Ureter (tissue), 1 donor: ENCODE data around the gene TSPAN7. TPM values are rescaled to one million over a fixed set of nuclear protein-coding genes. Genes with fewer than 3 reads are reported as not detected.
A peak's percentile ranks its signal among the peaks of the same experiment; 100 is the strongest.

Experiments
- DNase-seq: peaks from one replicate; pipeline ENCODE4 v3.0.0-alpha.2; 2020; ENCODE audit warnings: low spot score
- total RNA-seq: library from RNA; stranded (reverse); gene quantifications from one replicate; pipeline ENCODE4 v1.2.4, GENCODE V29; 2023
- donor health status: DM: yes; HTN: yes; CAD: no.

Gene TSPAN7
- total RNA-seq = 47.0 TPM

DNA sequence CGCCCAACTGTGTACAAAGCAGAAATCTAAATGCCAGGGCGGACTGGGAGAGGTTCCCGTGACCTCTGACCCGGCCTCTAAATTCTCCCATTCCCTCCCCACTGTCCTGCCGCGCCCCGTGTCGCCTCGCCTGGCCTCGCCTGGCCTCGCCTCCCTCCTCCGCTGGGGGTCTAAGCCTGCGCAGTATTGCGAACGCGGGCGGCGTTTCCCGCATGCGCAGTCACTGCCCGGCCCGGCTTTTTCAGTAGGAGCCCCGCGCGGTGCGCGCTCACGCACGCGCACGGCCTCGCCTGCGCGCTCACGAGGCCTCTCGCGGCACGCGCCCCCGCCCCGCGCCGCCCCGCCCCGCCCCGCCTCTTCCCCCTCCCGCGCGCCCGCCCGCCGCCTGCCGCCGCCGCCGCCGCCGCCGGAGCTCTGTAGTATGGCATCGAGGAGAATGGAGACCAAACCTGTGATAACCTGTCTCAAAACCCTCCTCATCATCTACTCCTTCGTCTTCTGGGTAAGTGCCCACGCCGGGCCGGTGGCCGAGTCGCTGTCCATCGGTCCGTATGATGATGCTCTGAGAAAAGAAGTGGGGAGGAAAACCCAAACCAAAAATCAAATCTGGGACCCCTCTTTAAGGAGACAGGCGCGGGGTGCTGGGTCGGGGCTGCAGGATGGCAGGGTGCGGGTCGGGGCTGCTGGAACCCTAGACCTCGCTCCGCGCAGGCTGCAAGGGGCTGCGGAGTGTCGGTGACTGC is at the start of gene TSPAN7:
Gene TSPAN7, plus strand, starts transcription at position 417 of the 743 bp plus-strand sequence. Its CDS starts 5 bp downstream, at position 422.
- peak; percentile 77 for DNase-seq

DNA sequence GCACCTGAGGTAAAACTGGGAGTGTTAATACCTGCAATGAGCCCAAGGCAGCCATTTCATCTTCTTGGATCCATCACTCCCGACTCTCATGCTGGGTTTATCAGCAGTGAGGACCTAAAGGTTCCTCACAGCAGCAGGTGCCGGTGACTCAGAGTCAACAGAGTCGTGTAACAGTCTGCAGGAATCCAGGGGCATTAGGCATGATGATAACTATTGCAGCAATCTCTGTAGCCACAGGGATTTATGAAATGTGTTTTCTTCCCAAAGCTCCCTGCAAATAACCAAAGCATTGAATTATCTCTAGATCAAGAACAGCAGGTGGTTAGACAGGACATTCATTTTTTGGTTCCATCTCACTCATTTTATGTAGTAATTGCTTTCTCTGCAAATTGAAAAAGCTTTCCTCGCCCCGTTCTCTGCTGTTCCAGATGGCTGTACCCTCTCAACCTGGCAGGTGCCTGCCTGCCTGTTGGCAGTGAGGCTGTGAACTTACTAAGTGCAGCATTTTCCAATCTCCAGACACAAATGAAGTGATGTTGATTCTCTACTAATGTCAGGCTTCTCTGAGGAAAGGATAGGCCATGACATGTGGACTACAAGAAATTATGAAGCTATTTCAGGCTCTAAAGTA is 48.1 kb upstream of the TSPAN7 start:
- DNase-seq = no peak

GRCh38 chrX:38514016-38514854 is 47.1 kb upstream of the TSPAN7 start:
- no peak for DNase-seq

DNA sequence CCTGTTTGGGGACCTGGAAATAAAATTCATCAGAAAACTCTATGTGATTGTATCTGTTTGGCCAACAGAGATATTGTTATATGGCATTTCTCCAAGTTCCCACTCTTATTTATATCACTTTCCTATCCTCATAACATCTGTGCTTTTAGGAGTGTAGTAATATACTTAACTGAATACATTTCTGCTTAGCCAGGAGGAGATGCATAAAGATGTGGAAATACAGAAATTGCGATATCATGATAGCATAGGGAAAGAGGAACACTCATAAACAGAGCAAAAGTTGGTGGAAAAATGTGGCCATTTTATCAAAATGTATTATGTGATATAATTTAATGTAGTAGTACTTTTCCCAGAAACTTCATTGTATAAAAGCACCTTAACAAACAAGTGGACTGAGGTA is 46.1 kb upstream of the TSPAN7 start:
- no peak for DNase-seq

GRCh38 chrX:38516196-38516774 is 45.1 kb upstream of the TSPAN7 start:
- DNase-seq = no peak

DNA sequence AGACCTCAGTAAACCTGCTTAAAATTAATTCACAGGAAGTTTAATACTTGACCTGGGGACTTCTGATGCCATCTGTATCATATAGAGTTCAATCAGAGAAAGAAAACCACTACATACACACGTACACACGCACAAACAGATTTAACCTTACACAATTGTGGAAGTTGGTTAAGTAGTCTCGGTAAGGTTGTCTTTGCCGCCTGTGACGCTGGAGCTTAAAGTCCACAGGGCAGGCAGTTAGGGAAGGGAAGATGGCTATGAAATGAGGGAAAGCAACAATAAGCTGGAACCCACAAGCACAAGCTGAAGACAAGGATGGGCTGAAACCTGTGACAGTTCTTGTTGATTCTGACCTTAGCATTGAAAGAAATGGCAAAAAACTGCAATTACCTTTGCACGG is 41.7 kb upstream of the TSPAN7 start:
- no peak for DNase-seq

- no peak for DNase-seq
These were observed 23.2 kb upstream of the TSPAN7 start for GRCh38 chrX:38538134-38538533.

GRCh38 chrX:38539748-38540147 is 21.6 kb upstream of the TSPAN7 start:
- no peak for DNase-seq

GRCh38 chrX:38548508-38548907 is 12.8 kb upstream of the TSPAN7 start:
- no peak for DNase-seq

- no peak for DNase-seq
These were observed 8.6 kb upstream of the TSPAN7 start for GRCh38 chrX:38552721-38553120.

GRCh38 chrX:38558686-38559085 is 2.7 kb upstream of the TSPAN7 start:
- DNase-seq = no peak

- no peak for DNase-seq
These were observed 591 bp upstream of the TSPAN7 start for GRCh38 chrX:38560776-38561125.

DNA sequence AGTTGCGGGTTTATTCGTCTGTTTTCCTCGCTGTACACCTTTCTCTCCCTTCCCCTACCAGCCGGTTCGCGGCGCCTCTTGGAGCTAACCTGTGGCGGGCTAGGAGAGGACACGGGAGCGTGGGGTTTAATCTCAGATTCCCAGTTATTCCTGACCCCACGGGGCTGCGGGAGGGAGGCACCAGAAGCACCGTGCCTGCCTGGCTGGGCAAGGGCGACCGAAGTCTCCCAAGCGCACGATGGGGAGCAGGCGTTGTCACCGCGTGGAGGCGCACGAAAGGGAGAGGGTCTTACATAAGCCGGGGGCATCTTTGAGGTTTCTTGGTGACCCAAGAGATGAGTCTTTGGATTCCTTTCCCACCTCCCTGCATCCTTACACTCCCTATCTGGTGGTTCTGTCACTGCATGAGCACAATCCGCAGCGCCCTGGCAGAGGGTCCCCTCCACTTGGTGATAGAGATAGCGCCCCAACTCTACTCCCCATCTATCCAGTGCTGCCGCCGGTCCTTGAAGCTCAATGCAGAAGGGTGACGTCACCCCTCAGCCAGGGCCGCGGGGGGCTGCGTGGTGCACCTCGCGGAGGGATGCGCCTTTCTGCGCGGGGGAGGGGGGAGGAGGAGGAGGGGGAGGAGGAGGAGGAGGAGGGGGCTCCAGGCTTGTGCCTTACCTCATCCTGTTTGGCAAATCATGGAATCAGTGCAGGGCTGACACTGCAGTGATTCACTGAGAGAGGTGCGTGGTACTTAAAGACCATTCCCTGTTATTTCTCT is 793 bp downstream of the TSPAN7 start:
- DNase-seq = no peak

DNA sequence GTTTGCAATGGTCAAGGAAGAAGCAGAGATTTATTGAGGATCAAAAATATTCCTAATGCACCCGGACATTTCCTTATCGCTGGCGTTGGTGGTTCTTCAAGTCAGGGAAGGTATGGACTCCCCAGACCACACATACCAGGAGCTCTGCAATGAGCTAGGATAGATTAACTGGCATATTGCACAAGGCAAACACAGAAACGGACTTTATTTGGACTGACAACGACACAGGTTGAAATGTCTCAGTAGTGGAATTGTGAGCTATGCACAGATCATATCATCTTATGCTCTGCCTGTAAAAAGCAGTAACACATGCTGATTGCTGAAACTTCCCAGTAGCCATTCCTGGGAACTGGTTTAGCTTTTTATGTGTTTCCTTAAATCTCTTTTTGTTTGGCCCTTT is 1.7 kb downstream of the TSPAN7 start:
- DNase-seq = no peak

- DNase-seq = no peak
These were observed 9.1 kb downstream of the TSPAN7 start for GRCh38 chrX:38570396-38570795.

DNA sequence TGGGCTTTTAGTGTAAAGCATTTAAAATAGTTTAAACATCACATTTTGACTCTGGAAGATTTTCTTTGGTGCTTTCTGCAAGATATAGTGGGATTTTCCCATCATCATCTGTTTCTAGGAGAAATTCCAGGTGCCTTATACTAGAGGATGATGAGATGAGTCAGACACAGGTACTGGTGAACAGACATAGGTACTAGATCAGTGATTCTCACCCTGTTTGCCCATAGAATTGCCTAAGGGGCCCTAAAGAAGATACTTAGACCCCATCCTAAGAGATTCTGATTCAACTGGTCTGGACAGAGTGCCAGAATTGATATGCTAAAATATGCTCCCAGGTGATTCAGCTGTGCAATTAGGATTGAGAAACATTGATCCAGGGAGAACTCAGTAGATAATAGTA is 9.7 kb downstream of the TSPAN7 start:
- no peak for DNase-seq

DNA sequence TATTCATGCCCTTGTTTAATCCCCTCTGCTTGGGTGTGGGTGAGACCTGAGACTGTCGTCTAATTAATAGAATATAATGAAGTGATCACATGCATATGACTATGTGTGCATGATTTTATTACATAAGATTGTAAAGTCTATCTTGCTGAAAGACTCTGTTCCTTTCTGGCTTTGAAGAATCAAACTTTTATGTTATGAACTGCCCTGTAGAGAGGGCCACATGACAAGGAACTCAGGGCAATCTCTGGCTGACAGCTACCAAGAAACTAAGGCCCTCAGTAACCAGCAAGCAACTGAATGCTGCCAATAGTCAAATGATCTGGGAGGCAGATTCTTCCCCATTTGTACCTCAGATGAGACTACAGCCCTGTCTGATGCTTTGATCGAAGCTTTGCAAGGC is 13.5 kb downstream of the TSPAN7 start:
- DNase-seq = no peak

- no peak for DNase-seq
These were observed 14.5 kb downstream of the TSPAN7 start for GRCh38 chrX:38575888-38576287.

GRCh38 chrX:38577738-38578137 is 16.4 kb downstream of the TSPAN7 start:
- DNase-seq = no peak

- DNase-seq = no peak
These were observed 16.8 kb downstream of the TSPAN7 start for GRCh38 chrX:38578167-38578566.

- no peak for DNase-seq
These were observed 21.8 kb downstream of the TSPAN7 start for GRCh38 chrX:38583181-38583580.

GRCh38 chrX:38594434-38594833 is 33.1 kb downstream of the TSPAN7 start:
- DNase-seq = no peak
